Fibroblast of skin of abdomen (primary cell): ENCODE data around the gene RNF212B.

ENCODE experiments used
- DNase-seq: peaks from one replicate; pipeline ENCODE4 v3.0.0-alpha.2; 2013

RNF212B gene

GRCh38 chr14:23297096-23297495 is 59.4 kb downstream of the RNF212B start:
- DNase-seq, result no peak

GRCh38 chr14:23297611-23298277 is 60.0 kb downstream of the RNF212B start:
- DNase-seq, result no peak

- DNase-seq, result peak; percentile 53
Measured at GRCh38 chr14:23299211-23299957, 61.6 kb downstream of the RNF212B start.

- DNase-seq, result no peak
Measured at GRCh38 chr14:23299986-23300686, 62.4 kb downstream of the RNF212B start.

- no peak for DNase-seq
Measured at GRCh38 chr14:23300687-23301223, 63.0 kb downstream of the RNF212B start.

GRCh38 chr14:23301288-23301968 is 63.7 kb downstream of the RNF212B start:
- peak; percentile 99 for DNase-seq

GRCh38 chr14:23301969-23302289 is 64.2 kb downstream of the RNF212B start:
- no peak for DNase-seq

GRCh38 chr14:23302290-23303225 is 64.8 kb downstream of the RNF212B start, which contains the start of gene PPP1R3E:
PPP1R3E (minus strand) TSS chr14:23302859; CDS start chr14:23302576, 283 bp downstream.
- DNase-seq, result peak; percentile 52

- peak; percentile 89 for DNase-seq
Measured at GRCh38 chr14:23306412-23307145, 68.8 kb downstream of the RNF212B start, which contains the start of gene BCL2L2. BCL2L2 (plus strand) TSS chr14:23306833; CDS start chr14:23307768, 935 bp downstream.

- DNase-seq, result no peak
Measured at GRCh38 chr14:23307146-23307530, 69.4 kb downstream of the RNF212B start.

- no peak for DNase-seq
Measured at GRCh38 chr14:23307687-23308644, 70.2 kb downstream of the RNF212B start.

- DNase-seq, result no peak
Measured at GRCh38 chr14:23308721-23309445, 71.1 kb downstream of the RNF212B start.

GRCh38 chr14:23310546-23310945 is 72.8 kb downstream of the RNF212B start:
- DNase-seq, result no peak

- DNase-seq, result no peak
Measured at GRCh38 chr14:23316300-23316699, 78.6 kb downstream of the RNF212B start.

- DNase-seq, result no peak
Measured at GRCh38 chr14:23319746-23320583, 82.2 kb downstream of the RNF212B start.

GRCh38 chr14:23320584-23321571 is 83.1 kb downstream of the RNF212B start, which contains the start of gene PABPN1:
PABPN1 (plus strand) TSS chr14:23321457; CDS start chr14:23321470, 13 bp downstream.
- DNase-seq, result peak; percentile 100
